HepG2 (cell line): Measurements from ENCODE around the gene CCDC157. TPM values are rescaled to one million over a fixed set of nuclear protein-coding genes. Genes with fewer than 3 reads are reported as not detected.

Experiments used
- BRF2 ChIP-seq: sonication (generic); formaldehyde crosslinking; IDR thresholded peaks from 2 replicates; pipeline ENCODE4 v1.8.1; 2022; ENCODE audit warnings: mild to moderate bottlenecking, missing genetic modification reagents
- ESRRA ChIP-seq: sonication (generic); formaldehyde crosslinking; IDR thresholded peaks from 2 replicates; pipeline ENCODE4 v1.5.1; 2020; ENCODE audit warnings: mild to moderate bottlenecking, low read depth, missing genetic modification reagents
- GABPA ChIP-seq, 2 experiments: IDR thresholded peaks; 2 replicates each; pipeline ENCODE4 v1.6.1; 2011 to 2016; ENCODE audit warnings: low read depth in 2 of 2, low read length in 1 of 2, missing biosample characterization in 1 of 2, missing genetic modification characterization in 1 of 2
- GLI4 ChIP-seq: sonication (generic); formaldehyde crosslinking; IDR thresholded peaks from 2 replicates; pipeline ENCODE4 v1.5.1; 2020; ENCODE audit warnings: missing genetic modification reagents, mild to moderate bottlenecking, moderate library complexity, borderline replicate concordance
- GTF3A ChIP-seq: sonication (generic); formaldehyde crosslinking; conservative IDR thresholded peaks from 2 replicates; pipeline ENCODE4 v1.4.0; 2020; ENCODE audit warnings: mild to moderate bottlenecking, missing genetic modification reagents
- GZF1 ChIP-seq: sonication (generic); formaldehyde crosslinking; IDR thresholded peaks from 2 replicates; pipeline ENCODE4 v1.5.1; 2020; ENCODE audit warnings: mild to moderate bottlenecking, missing genetic modification reagents
- HNRNPH1 ChIP-seq: fragments of 200-400 bp; formaldehyde crosslinking; optimal IDR thresholded peaks from 2 replicates; pipeline ENCODE3; 2017; ENCODE audit warnings: mild to moderate bottlenecking, low read depth, low read length
- HOXA7 ChIP-seq: sonication (generic); formaldehyde crosslinking; IDR thresholded peaks from 2 replicates; pipeline ENCODE4 v1.8.1; 2022; ENCODE audit warnings: mild to moderate bottlenecking, missing genetic modification reagents, moderate library complexity
- KDM5A ChIP-seq: fragments of 200-600 bp; sonication (generic); IDR thresholded peaks from 2 replicates; pipeline ENCODE4 v1.7.0; 2018; ENCODE audit warnings: antibody characterized with exemption, mild to moderate bottlenecking, low read length, borderline replicate concordance
- MAF1 ChIP-seq: sonication (generic); formaldehyde crosslinking; IDR thresholded peaks from 2 replicates; pipeline ENCODE4 v1.5.0; 2020; ENCODE audit warnings: missing genetic modification reagents, borderline replicate concordance
- MEIS1 ChIP-seq: sonication (generic); formaldehyde crosslinking; IDR thresholded peaks from 2 replicates; pipeline ENCODE4 v1.9.0; 2021; ENCODE audit warnings: mild to moderate bottlenecking, missing genetic modification reagents, moderate library complexity, borderline replicate concordance
- POGK ChIP-seq: sonication (generic); formaldehyde crosslinking; conservative IDR thresholded peaks from 2 replicates; pipeline ENCODE4 v1.8.0; 2022; ENCODE audit warnings: mild to moderate bottlenecking, moderate library complexity, missing genetic modification reagents
- RFX1 ChIP-seq: fragments of 450-650 bp; IDR thresholded peaks from 2 replicates; pipeline ENCODE4 v1.6.1; 2017
- SMARCE1 ChIP-seq: fragments of 450-650 bp; IDR thresholded peaks from 2 replicates; pipeline ENCODE4 v1.6.1; 2017; ENCODE audit warnings: borderline replicate concordance
- TBX2 ChIP-seq: sonication (generic); formaldehyde crosslinking; IDR thresholded peaks from 2 replicates; pipeline ENCODE4 v1.5.0; 2020; ENCODE audit warnings: missing genetic modification reagents, mild to moderate bottlenecking, borderline replicate concordance
- THAP8 ChIP-seq: sonication (generic); formaldehyde crosslinking; IDR thresholded peaks from 2 replicates; pipeline ENCODE4 v1.5.1; 2020; ENCODE audit warnings: missing genetic modification reagents, mild to moderate bottlenecking, borderline replicate concordance
- ZBTB1 ChIP-seq: sonication (generic); formaldehyde crosslinking; IDR thresholded peaks from 2 replicates; pipeline ENCODE4 v1.4.0; 2020; ENCODE audit warnings: missing genetic modification reagents, borderline replicate concordance
- ZBTB43 ChIP-seq: sonication (generic); formaldehyde crosslinking; conservative IDR thresholded peaks from 2 replicates; pipeline ENCODE4 v1.4.0; 2020; ENCODE audit warnings: missing genetic modification reagents
- ZNF263 ChIP-seq: sonication (generic); formaldehyde crosslinking; IDR thresholded peaks from 2 replicates; pipeline ENCODE4 v1.4.0; 2020; ENCODE audit warnings: missing genetic modification reagents
- ZNF574 ChIP-seq: sonication (generic); formaldehyde crosslinking; IDR thresholded peaks from 2 replicates; pipeline ENCODE4 v1.4.0; 2020; ENCODE audit warnings: missing genetic modification reagents
- ZNF713 ChIP-seq: sonication (generic); formaldehyde crosslinking; IDR thresholded peaks from 2 replicates; pipeline ENCODE4 v1.4.0; 2020; ENCODE audit warnings: mild to moderate bottlenecking, missing genetic modification reagents
- ZNF761 ChIP-seq: sonication (generic); formaldehyde crosslinking; conservative IDR thresholded peaks from 2 replicates; pipeline ENCODE4 v1.4.0; 2020; ENCODE audit warnings: mild to moderate bottlenecking, missing genetic modification reagents
- polyA plus RNA-seq, 8 experiments: library from polyadenylated mRNA; depleted of rRNA in 3 of 8; stranded (reverse) in 7 of 8; unstranded in 1 of 8; fragments of >200 nt; fragmentation: Illumina TruSeq in 4 of 8; extraction: Trizol in 4 of 8; gene quantifications; 2 replicates each; pipeline versions ENCODE4 v1.2.1 to v1.2.3, GENCODE V29; 2011 to 2016; ENCODE audit warnings: low read depth in 4 of 8, missing spikeins in 1 of 8, mixed read lengths in 1 of 8; ENCODE audit not compliant: insufficient read depth in 1 of 8
- total RNA-seq, 5 experiments: library from RNA; depleted of rRNA; stranded (reverse); fragments of >200 nt; fragmentation: Illumina TruSeq; extraction: Trizol; gene quantifications; 2 replicates each; pipeline ENCODE4 v1.2.3, GENCODE V29; 2016; ENCODE audit warnings: low read depth in 1 of 5

CCDC157 gene
- total and polyA plus RNA-seq, 2 of the 13 experiments (the other 11 are each of a cell fraction or from before 2014, with no cell fraction given), result 1.4 to 1.6 TPM

- 0 out of 2 replicates have a peak, but pooled peaks have one; percentile 21 for TF ChIP-seq POGK (CRISPR knock-in tag)
- TF ChIP-seq ESRRA, result no peak
- no peak for TF ChIP-seq RFX1
- no peak for TF ChIP-seq ZBTB43 (CRISPR knock-in tag)
- TF ChIP-seq KDM5A, result peak; percentile 27; the same call in 1 of the 2 replicates
- TF ChIP-seq ZNF574, result no peak
- no peak for TF ChIP-seq HNRNPH1
- TF ChIP-seq GABPA (IDR thresholded peaks at IDR 0.05; ENCODE audit: low read depth, low read length), result peak; percentile 18; the same call in 1 of the 2 replicates
- TF ChIP-seq GABPA (CRISPR knock-in tag; IDR thresholded peaks at IDR 0.05; ENCODE audit: low read depth), result peak; percentile 60
- no peak for TF ChIP-seq GLI4 (CRISPR knock-in tag)
- no peak for TF ChIP-seq ZNF761 (CRISPR knock-in tag)
- TF ChIP-seq HOXA7 (CRISPR knock-in tag), result no peak
- no peak for TF ChIP-seq THAP8 (CRISPR knock-in tag)
- no peak for TF ChIP-seq MAF1 (CRISPR knock-in tag)
- no peak for TF ChIP-seq ZBTB1 (CRISPR knock-in tag)
- TF ChIP-seq ZNF713 (CRISPR knock-in tag), result 0 out of 2 replicates have a peak, but pooled peaks have one; percentile 55
- no peak for TF ChIP-seq GTF3A (CRISPR knock-in tag)
- TF ChIP-seq ZNF263 (CRISPR knock-in tag), result no peak
- TF ChIP-seq GZF1 (CRISPR knock-in tag), result no peak
- peak; percentile 66; the same call in 1 of the 2 replicates for TF ChIP-seq TBX2 (CRISPR knock-in tag)
- TF ChIP-seq MEIS1 (CRISPR knock-in tag), result peak; percentile 81; the same call in 1 of the 2 replicates
- no peak for TF ChIP-seq SMARCE1
- no peak for TF ChIP-seq BRF2 (CRISPR knock-in tag)
Observed at GRCh38 chr22:30326706-30327362, 30.0 kb upstream of the CCDC157 start, which contains the start of gene TBC1D10A (continued).
